ENCODE data around the gene LGALS9.

The LGALS9 gene

GRCh38 chr17:27609611-27610303, 21.2 kb upstream of the LGALS9 start:
- Mint-ChIP-seq H3K4me3 (no peak overlapping the region), H3K9me3 (no peaks in the 10 kb centered on the region), H3K4me1 (ENCODE audit: low read depth in 2 of 2) (no peaks in the 10 kb centered on the region), H3K36me3 (ENCODE audit: insufficient read depth) (peaks cover 18% of the 10 kb centered on the region), H3K27me3 (no peaks in the 10 kb centered on the region), H3K27ac (no peak overlapping the region)
- no peak for ATAC-seq (replicated peaks)
- DNase-seq: no peak

GRCh38 chr17:27610304-27610677, 20.7 kb upstream of the LGALS9 start:
- ATAC-seq (replicated peaks) (no peak), DNase-seq (no peak)
- H3K27me3 Mint-ChIP-seq: no peaks in the 10 kb centered on the region
- no peaks in the 10 kb centered on the region for H3K9me3 Mint-ChIP-seq
- H3K4me3 Mint-ChIP-seq: no peak overlapping the region
- H3K4me1 Mint-ChIP-seq (ENCODE audit: low read depth in 2 of 2): no peaks in the 10 kb centered on the region
- peaks cover 18% of the 10 kb centered on the region for H3K36me3 Mint-ChIP-seq (ENCODE audit: insufficient read depth)
- no peak overlapping the region for H3K27ac Mint-ChIP-seq

GRCh38 chr17:27612160-27612770, 18.7 kb upstream of the LGALS9 start:
- Mint-ChIP-seq H3K27me3 (no peaks in the 10 kb centered on the region), H3K4me3 (no peak overlapping the region), H3K27ac (no peak overlapping the region), H3K9me3 (no peaks in the 10 kb centered on the region), H3K4me1 (ENCODE audit: low read depth in 2 of 2) (peaks cover 0 to 6% of the 10 kb centered on the region in 2 donors), H3K36me3 (ENCODE audit: insufficient read depth) (peaks cover 18% of the 10 kb centered on the region)
- no peak for ATAC-seq (replicated peaks)
- DNase-seq: no peak

- no peak for DNase-seq
- Mint-ChIP-seq H3K27ac (no peak overlapping the region), H3K4me3 (no peak overlapping the region), H3K27me3 (no peaks in the 10 kb centered on the region), H3K36me3 (ENCODE audit: insufficient read depth) (peaks cover 29% of the 10 kb centered on the region), H3K9me3 (no peaks in the 10 kb centered on the region), H3K4me1 (ENCODE audit: low read depth in 2 of 2) (peaks cover 0 to 6% of the 10 kb centered on the region in 2 donors)
- ATAC-seq (replicated peaks): no peak
Measured at GRCh38 chr17:27613433-27613832, 17.6 kb upstream of the LGALS9 start.

GRCh38 chr17:27615121-27615520, 15.9 kb upstream of the LGALS9 start:
- H3K27me3 Mint-ChIP-seq: no peaks in the 10 kb centered on the region
- ATAC-seq (replicated peaks) (no peak), DNase-seq (no peak)
- no peaks in the 10 kb centered on the region for H3K9me3 Mint-ChIP-seq
- peaks cover 31% of the 10 kb centered on the region for H3K36me3 Mint-ChIP-seq (ENCODE audit: insufficient read depth)
- H3K27ac Mint-ChIP-seq: peak overlapping the region in 1 of 2 donors; percentile 45
- H3K4me1 Mint-ChIP-seq (ENCODE audit: low read depth in 2 of 2): peaks cover 0 to 6% of the 10 kb centered on the region in 2 donors
- no peak overlapping the region for H3K4me3 Mint-ChIP-seq

- no peak overlapping the region for H3K4me3 Mint-ChIP-seq
- no peaks in the 10 kb centered on the region for H3K27me3 Mint-ChIP-seq
- ATAC-seq (replicated peaks) (no peak), DNase-seq (no peak)
- H3K27ac Mint-ChIP-seq: peak overlapping the region in 1 of 2 donors; percentile 45
- peaks cover 34% of the 10 kb centered on the region for H3K36me3 Mint-ChIP-seq (ENCODE audit: insufficient read depth)
- peaks cover 0 to 6% of the 10 kb centered on the region in 2 donors for H3K4me1 Mint-ChIP-seq (ENCODE audit: low read depth in 2 of 2)
- no peaks in the 10 kb centered on the region for H3K9me3 Mint-ChIP-seq
Measured at GRCh38 chr17:27616414-27616813, 14.6 kb upstream of the LGALS9 start.

GRCh38 chr17:27618417-27618816, 12.6 kb upstream of the LGALS9 start:
- no peak for ATAC-seq (replicated peaks)
- Mint-ChIP-seq H3K4me3 (no peak overlapping the region), H3K9me3 (no peaks in the 10 kb centered on the region), H3K27me3 (no peaks in the 10 kb centered on the region), H3K36me3 (ENCODE audit: insufficient read depth) (peaks cover 38% of the 10 kb centered on the region), H3K27ac (no peak overlapping the region), H3K4me1 (ENCODE audit: low read depth in 2 of 2) (peaks cover 0 to 6% of the 10 kb centered on the region in 2 donors)
- no peak for DNase-seq

- Mint-ChIP-seq H3K27ac (no peak overlapping the region), H3K9me3 (no peaks in the 10 kb centered on the region), H3K4me1 (ENCODE audit: low read depth in 2 of 2) (peaks cover 0 to 6% of the 10 kb centered on the region in 2 donors), H3K4me3 (no peak overlapping the region), H3K36me3 (ENCODE audit: insufficient read depth) (peaks cover 38% of the 10 kb centered on the region), H3K27me3 (no peaks in the 10 kb centered on the region)
- ATAC-seq (replicated peaks): no peak
- no peak for DNase-seq
Measured at GRCh38 chr17:27620721-27621120, 10.3 kb upstream of the LGALS9 start.

- Mint-ChIP-seq H3K9me3 (no peaks in the 10 kb centered on the region), H3K4me1 (ENCODE audit: low read depth in 2 of 2) (peaks cover 0 to under 1% of the 10 kb centered on the region in 2 donors), H3K36me3 (ENCODE audit: insufficient read depth) (peaks cover 38% of the 10 kb centered on the region), H3K27ac (no peak overlapping the region), H3K4me3 (no peak overlapping the region), H3K27me3 (no peaks in the 10 kb centered on the region)
- ATAC-seq (replicated peaks) (no peak), DNase-seq (no peak)
Measured at GRCh38 chr17:27621536-27621935, 9.5 kb upstream of the LGALS9 start.

GRCh38 chr17:27621942-27622559, 8.9 kb upstream of the LGALS9 start:
- no peak overlapping the region for H3K27ac Mint-ChIP-seq

GRCh38 chr17:27622986-27623385, 8.0 kb upstream of the LGALS9 start:
- no peaks in the 10 kb centered on the region for H3K9me3 Mint-ChIP-seq
- H3K27ac Mint-ChIP-seq: no peak overlapping the region
- H3K4me3 Mint-ChIP-seq: no peak overlapping the region
- peaks cover 28% of the 10 kb centered on the region for H3K36me3 Mint-ChIP-seq (ENCODE audit: insufficient read depth)
- no peaks in the 10 kb centered on the region for H3K27me3 Mint-ChIP-seq
- H3K4me1 Mint-ChIP-seq (ENCODE audit: low read depth in 2 of 2): no peaks in the 10 kb centered on the region
- ATAC-seq (replicated peaks): no peak
- DNase-seq: no peak

More at GRCh38 chr17:27621942-27622559, 8.9 kb upstream of the LGALS9 start:
- H3K27me3 Mint-ChIP-seq: no peaks in the 10 kb centered on the region
- DNase-seq (no peak), ATAC-seq (replicated peaks) (no peak)
- H3K9me3 Mint-ChIP-seq: no peaks in the 10 kb centered on the region
- H3K36me3 Mint-ChIP-seq (ENCODE audit: insufficient read depth): peaks cover 34% of the 10 kb centered on the region
- H3K4me1 Mint-ChIP-seq (ENCODE audit: low read depth in 2 of 2): no peaks in the 10 kb centered on the region
- no peak overlapping the region for H3K4me3 Mint-ChIP-seq

GRCh38 chr17:27623614-27624013, 7.4 kb upstream of the LGALS9 start:
- peaks cover 21% of the 10 kb centered on the region for H3K36me3 Mint-ChIP-seq (ENCODE audit: insufficient read depth)
- ATAC-seq (replicated peaks): no peak
- no peaks in the 10 kb centered on the region for H3K9me3 Mint-ChIP-seq

GRCh38 chr17:27624539-27624938, 6.4 kb upstream of the LGALS9 start:
- ATAC-seq (replicated peaks) (no peak), DNase-seq (no peak)
- Mint-ChIP-seq H3K4me1 (ENCODE audit: low read depth in 2 of 2) (peaks cover 0 to 4% of the 10 kb centered on the region in 2 donors), H3K36me3 (ENCODE audit: insufficient read depth) (peaks cover 15% of the 10 kb centered on the region), H3K27ac (no peak overlapping the region), H3K9me3 (no peaks in the 10 kb centered on the region), H3K27me3 (no peaks in the 10 kb centered on the region), H3K4me3 (no peak overlapping the region)

More at GRCh38 chr17:27623614-27624013, 7.4 kb upstream of the LGALS9 start:
- H3K27ac Mint-ChIP-seq: no peak overlapping the region
- H3K27me3 Mint-ChIP-seq: no peaks in the 10 kb centered on the region
- no peak for DNase-seq
- no peak overlapping the region for H3K4me3 Mint-ChIP-seq
- H3K4me1 Mint-ChIP-seq (ENCODE audit: low read depth in 2 of 2): no peaks in the 10 kb centered on the region

- DNase-seq (no peak), ATAC-seq (replicated peaks) (no peak)
- H3K4me1 Mint-ChIP-seq (ENCODE audit: low read depth in 2 of 2): peaks cover 8% of the 10 kb centered on the region in 2 donors
- no peak overlapping the region for H3K4me3 Mint-ChIP-seq
- no peak overlapping the region for H3K27ac Mint-ChIP-seq
- H3K27me3 Mint-ChIP-seq: no peaks in the 10 kb centered on the region
- H3K36me3 Mint-ChIP-seq (ENCODE audit: insufficient read depth): peaks cover 14% of the 10 kb centered on the region
- no peaks in the 10 kb centered on the region for H3K9me3 Mint-ChIP-seq
Measured at GRCh38 chr17:27625856-27626255, 5.1 kb upstream of the LGALS9 start.
